Ovary (tissue), 3 donors: ENCODE data around the gene MYBPH.

Experiments used
- CTCF ChIP-seq, 3 donors: fragments of 450-650 bp in 2 of 3; fragments of 200-600 bp in 1 of 3; IDR thresholded peaks; one replicate each; pipeline versions ENCODE4 v1.5.1 to v1.8.0; 2016 to 2022; ENCODE audit warnings: antibody characterized with exemption in 3 of 3, mild to moderate bottlenecking in 1 of 3
- EP300 ChIP-seq: sonication (generic); formaldehyde crosslinking; IDR thresholded peaks from one replicate; pipeline ENCODE4 v1.6.1; 2017; ENCODE audit warnings: antibody characterized with exemption
- POLR2A ChIP-seq: fragments of 450-650 bp; IDR thresholded peaks from one replicate; pipeline ENCODE4 v1.6.1; 2017; ENCODE audit warnings: antibody characterized with exemption, mild to moderate bottlenecking, moderate library complexity
- donor health status: DM: no; HTN: no; CAD: no.

- TF ChIP-seq CTCF (IDR thresholded peaks at IDR 0.05) (no peak), POLR2A (no peak), EP300 (no peak)
Observed at GRCh38 chr1:203128716-203129500, 46.7 kb downstream of the MYBPH start.
